Thyroid gland (tissue), 4 donors: ENCODE measurements around the gene TMEM158.

ENCODE experiments used
- CTCF ChIP-seq, 6 experiments: fragments of 200-600 bp in 3 of 6; fragments of 450-650 bp in 3 of 6; sonication (generic) in 3 of 6; IDR thresholded peaks; one replicate each; pipeline ENCODE4 v1.5.1; 2016 to 2019; ENCODE audit warnings: antibody characterized with exemption in 6 of 6, mild to moderate bottlenecking in 2 of 6, inconsistent platforms in 1 of 6, moderate library complexity in 1 of 6
- POLR2A ChIP-seq, 2 donors: fragments of 450-650 bp; IDR thresholded peaks; one replicate each; pipeline ENCODE4 v1.6.1; 2017; ENCODE audit warnings: antibody characterized with exemption in 2 of 2, mild to moderate bottlenecking in 2 of 2, moderate library complexity in 1 of 2

- TF ChIP-seq POLR2A (IDR thresholded peaks at IDR 0.05): no peak
- TF ChIP-seq CTCF (IDR thresholded peaks at IDR 0.05): no peak
Measured at GRCh38 chr3:45205126-45205525, 21.0 kb downstream of the TMEM158 start.
